ENCODE measurements around the gene DPP10.

DPP10 gene

GRCh38 chr2:114488841-114489530, 46.5 kb downstream of the DPP10 start:
- TF ChIP-seq KLF8 (tag by site-specific recombination; IDR thresholded peaks at IDR 0.05) = no peak
- no peak for TF ChIP-seq ZNF600 (tag by site-specific recombination; IDR thresholded peaks at IDR 0.05)
- TF ChIP-seq REPIN1 (tag by site-specific recombination; IDR thresholded peaks at IDR 0.05; ENCODE audit: low read depth) = no peak
- TF ChIP-seq ZNF423 (tag by site-specific recombination; IDR thresholded peaks at IDR 0.05) = no peak
- TF ChIP-seq, protein P1, sequence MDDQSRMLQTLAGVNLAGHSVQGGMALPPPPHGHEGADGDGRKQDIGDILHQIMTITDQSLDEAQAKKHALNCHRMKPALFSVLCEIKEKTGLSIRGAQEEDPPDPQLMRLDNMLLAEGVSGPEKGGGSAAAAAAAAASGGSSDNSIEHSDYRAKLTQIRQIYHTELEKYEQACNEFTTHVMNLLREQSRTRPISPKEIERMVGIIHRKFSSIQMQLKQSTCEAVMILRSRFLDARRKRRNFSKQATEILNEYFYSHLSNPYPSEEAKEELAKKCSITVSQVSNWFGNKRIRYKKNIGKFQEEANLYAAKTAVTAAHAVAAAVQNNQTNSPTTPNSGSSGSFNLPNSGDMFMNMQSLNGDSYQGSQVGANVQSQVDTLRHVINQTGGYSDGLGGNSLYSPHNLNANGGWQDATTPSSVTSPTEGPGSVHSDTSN (CRISPR knock-in tag; IDR thresholded peaks at IDR 0.05) = no peak
- no peak for TF ChIP-seq FEZF1 (tag by site-specific recombination; IDR thresholded peaks at IDR 0.05)
- TF ChIP-seq ZNF707 (tag by site-specific recombination; IDR thresholded peaks at IDR 0.05) = no peak
- TF ChIP-seq, protein P2, sequence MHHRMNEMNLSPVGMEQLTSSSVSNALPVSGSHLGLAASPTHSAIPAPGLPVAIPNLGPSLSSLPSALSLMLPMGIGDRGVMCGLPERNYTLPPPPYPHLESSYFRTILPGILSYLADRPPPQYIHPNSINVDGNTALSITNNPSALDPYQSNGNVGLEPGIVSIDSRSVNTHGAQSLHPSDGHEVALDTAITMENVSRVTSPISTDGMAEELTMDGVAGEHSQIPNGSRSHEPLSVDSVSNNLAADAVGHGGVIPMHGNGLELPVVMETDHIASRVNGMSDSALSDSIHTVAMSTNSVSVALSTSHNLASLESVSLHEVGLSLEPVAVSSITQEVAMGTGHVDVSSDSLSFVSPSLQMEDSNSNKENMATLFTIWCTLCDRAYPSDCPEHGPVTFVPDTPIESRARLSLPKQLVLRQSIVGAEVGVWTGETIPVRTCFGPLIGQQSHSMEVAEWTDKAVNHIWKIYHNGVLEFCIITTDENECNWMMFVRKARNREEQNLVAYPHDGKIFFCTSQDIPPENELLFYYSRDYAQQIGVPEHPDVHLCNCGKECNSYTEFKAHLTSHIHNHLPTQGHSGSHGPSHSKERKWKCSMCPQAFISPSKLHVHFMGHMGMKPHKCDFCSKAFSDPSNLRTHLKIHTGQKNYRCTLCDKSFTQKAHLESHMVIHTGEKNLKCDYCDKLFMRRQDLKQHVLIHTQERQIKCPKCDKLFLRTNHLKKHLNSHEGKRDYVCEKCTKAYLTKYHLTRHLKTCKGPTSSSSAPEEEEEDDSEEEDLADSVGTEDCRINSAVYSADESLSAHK (tag by site-specific recombination; IDR thresholded peaks at IDR 0.05) = no peak
- TF ChIP-seq ZEB2 (tag by site-specific recombination; IDR thresholded peaks at IDR 0.05) = no peak
- no peak for TF ChIP-seq ZNF311 (tag by site-specific recombination; IDR thresholded peaks at IDR 0.05; ENCODE audit: borderline replicate concordance)
- TF ChIP-seq ZNF248 (tag by site-specific recombination; IDR thresholded peaks at IDR 0.05) = no peak
- TF ChIP-seq ZSCAN23 (tag by site-specific recombination; IDR thresholded peaks at IDR 0.05) = no peak
- no peak for TF ChIP-seq ZSCAN5A (tag by site-specific recombination; IDR thresholded peaks at IDR 0.05)
- TF ChIP-seq ZFP3 (tag by site-specific recombination; IDR thresholded peaks at IDR 0.05; ENCODE audit: low read depth) = no peak
- TF ChIP-seq ZBTB44 (tag by site-specific recombination; IDR thresholded peaks at IDR 0.05) = no peak
- no peak for TF ChIP-seq ZNF324 (tag by site-specific recombination; IDR thresholded peaks at IDR 0.05)
- no peak for TF ChIP-seq ZBTB21 (tag by site-specific recombination; IDR thresholded peaks at IDR 0.05)
- no peak for TF ChIP-seq OSR2 (tag by site-specific recombination; IDR thresholded peaks at IDR 0.05)
- TF ChIP-seq ZNF155 (tag by site-specific recombination; IDR thresholded peaks at IDR 0.05) = no peak
- TF ChIP-seq HOXC10 (CRISPR knock-in tag; IDR thresholded peaks at IDR 0.05) = no peak
- Histone ChIP-seq H3K27ac (ENCODE audit: extremely low read depth, low read depth, low read length) (no peak overlapping the region), H3K36me3 (ENCODE audit: control insufficient read depth in 2 of 2, insufficient read depth in 1 of 2, low read length in 2 of 2) (no peaks in the 10 kb centered on the region), H3K4me1 (ENCODE audit: control insufficient read depth, insufficient read depth, low read length) (no peaks in the 10 kb centered on the region), H3K9me3 (ENCODE audit: control insufficient read depth, insufficient read depth, low read depth, low read length) (no peaks in the 10 kb centered on the region), H3K4me3 (ENCODE audit: low read depth, low read length) (no peak overlapping the region)
- ChIA-PET POLR2A (no interaction called here), CTCF (interaction anchor here (0.6 kb wide), 1 partner anchor 425 kb away, joined by 3 read pairs; no protein-coding TSS in a partner anchor)

DNA sequence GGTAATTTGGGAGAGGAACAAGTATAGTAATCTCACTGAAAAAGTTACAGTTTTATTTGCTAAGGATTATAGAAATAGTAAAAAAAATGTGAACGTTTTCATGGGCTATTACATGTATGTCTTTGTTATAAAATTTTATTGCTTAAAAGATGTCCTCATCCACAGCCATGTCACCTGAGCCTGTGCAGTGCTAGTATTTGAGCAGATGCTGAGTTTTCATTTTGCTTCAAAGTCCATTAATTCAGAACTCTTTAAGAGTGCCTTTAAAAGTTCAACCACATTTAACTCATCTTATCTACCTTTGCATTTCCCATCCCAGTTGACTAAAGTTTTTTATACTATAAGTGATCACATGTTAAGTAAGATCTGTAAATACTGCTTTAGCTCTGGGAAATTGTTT, 52.6 kb downstream of the DPP10 start:
- ChIA-PET CTCF (no interaction called here), POLR2A (no interaction called here)
- Histone ChIP-seq H3K4me1 (ENCODE audit: control insufficient read depth, insufficient read depth, low read length) (no peaks in the 10 kb centered on the region), H3K36me3 (ENCODE audit: control insufficient read depth in 2 of 2, insufficient read depth in 1 of 2, low read length in 2 of 2) (no peaks in the 10 kb centered on the region), H3K9me3 (ENCODE audit: control insufficient read depth, insufficient read depth, low read depth, low read length) (no peaks in the 10 kb centered on the region), H3K4me3 (ENCODE audit: low read depth, low read length) (no peak overlapping the region), H3K27ac (ENCODE audit: extremely low read depth, low read depth, low read length) (no peak overlapping the region)
- TF ChIP-seq ZFHX2 (tag by site-specific recombination; conservative IDR thresholded peaks at IDR 0.05) (no peak), ZNF184 (tag by site-specific recombination; IDR thresholded peaks at IDR 0.05) (no peak), ZBTB17 (tag by site-specific recombination; IDR thresholded peaks at IDR 0.05) (no peak), ZNF324 (tag by site-specific recombination; IDR thresholded peaks at IDR 0.05) (no peak), ZNF621 (tag by site-specific recombination; IDR thresholded peaks at IDR 0.05) (no peak), ZSCAN18 (tag by site-specific recombination; IDR thresholded peaks at IDR 0.05) (no peak), ZNF433 (tag by site-specific recombination; IDR thresholded peaks at IDR 0.05; ENCODE audit: low read depth) (no peak), MZF1 (tag by site-specific recombination; IDR thresholded peaks at IDR 0.05; ENCODE audit: borderline replicate concordance) (no peak)
- TF ChIP-seq, protein P3, sequence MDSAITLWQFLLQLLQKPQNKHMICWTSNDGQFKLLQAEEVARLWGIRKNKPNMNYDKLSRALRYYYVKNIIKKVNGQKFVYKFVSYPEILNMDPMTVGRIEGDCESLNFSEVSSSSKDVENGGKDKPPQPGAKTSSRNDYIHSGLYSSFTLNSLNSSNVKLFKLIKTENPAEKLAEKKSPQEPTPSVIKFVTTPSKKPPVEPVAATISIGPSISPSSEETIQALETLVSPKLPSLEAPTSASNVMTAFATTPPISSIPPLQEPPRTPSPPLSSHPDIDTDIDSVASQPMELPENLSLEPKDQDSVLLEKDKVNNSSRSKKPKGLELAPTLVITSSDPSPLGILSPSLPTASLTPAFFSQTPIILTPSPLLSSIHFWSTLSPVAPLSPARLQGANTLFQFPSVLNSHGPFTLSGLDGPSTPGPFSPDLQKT (IDR thresholded peaks at IDR 0.05; ENCODE audit: borderline replicate concordance, low read depth, low read length) = no peak
